ENCODE data around the gene SLC16A3.

SLC16A3 gene

DNA sequence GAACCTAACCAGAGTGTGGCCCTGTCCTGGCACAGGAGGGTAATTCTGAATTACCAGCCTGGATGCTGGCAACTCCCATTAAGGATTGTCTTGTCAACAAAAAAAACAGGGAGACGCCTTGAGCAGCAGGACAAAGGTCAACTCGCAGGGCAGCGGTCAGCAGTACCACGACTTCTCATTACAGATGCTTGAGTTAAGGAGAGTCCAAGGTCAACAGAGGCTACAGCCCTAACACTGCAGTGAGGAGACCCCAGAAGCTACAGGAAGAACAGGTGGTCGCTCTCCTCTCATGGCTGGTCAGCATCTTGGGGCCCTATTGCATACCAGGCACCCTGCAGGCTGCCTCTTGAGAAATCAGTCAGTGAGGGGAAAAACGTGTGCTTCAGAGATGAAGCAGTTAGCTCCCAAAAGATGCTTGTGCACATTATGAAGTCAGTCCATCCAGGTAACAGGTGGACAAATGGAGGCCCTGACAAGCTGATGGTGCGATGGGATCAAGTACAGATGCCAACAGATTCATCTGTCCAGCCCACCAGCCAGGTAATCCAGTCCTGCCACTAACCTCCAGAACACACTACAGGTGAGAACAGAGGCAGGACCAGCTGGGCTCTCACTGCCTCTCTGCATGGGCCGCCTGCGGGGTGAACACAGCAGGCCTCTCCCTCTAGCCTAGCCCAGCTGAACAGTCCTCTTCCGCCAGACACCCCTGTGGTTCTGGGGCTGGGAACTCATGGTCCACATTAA, 40.5 kb downstream of the SLC16A3 start:
- DNase-seq (ENCODE audit: low read depth), result no peak

DNA sequence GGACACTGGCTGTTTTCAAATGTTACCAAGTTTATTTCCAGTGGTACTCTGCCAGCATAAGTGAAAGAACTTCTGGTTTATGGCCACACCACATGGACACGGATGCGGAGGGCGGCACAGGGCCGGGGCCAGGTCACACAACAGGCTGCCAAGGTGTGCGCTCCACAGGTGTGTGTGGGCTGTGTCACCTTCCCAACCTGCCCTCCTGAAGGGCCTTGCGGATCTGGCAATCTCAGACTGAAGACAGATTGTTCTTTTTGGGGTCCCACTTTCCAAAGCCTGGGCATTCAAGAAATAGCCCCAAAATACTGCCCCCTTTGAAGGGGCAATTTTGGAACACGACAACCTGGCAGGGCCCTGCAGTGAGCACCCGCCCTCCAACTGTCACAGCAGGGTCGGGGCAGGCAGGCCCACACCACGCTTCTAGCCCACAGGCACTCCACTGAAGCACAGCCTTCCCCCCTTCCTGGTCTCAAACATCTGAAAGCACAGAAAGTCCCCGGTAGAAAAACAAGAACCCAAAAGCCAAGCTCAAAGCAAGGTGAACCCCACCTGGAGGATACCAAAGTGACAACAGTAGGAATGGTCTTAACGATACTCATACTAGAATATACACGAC, 41.1 kb downstream of the SLC16A3 start:
- DNase-seq (ENCODE audit: low read depth), result no peak

DNA sequence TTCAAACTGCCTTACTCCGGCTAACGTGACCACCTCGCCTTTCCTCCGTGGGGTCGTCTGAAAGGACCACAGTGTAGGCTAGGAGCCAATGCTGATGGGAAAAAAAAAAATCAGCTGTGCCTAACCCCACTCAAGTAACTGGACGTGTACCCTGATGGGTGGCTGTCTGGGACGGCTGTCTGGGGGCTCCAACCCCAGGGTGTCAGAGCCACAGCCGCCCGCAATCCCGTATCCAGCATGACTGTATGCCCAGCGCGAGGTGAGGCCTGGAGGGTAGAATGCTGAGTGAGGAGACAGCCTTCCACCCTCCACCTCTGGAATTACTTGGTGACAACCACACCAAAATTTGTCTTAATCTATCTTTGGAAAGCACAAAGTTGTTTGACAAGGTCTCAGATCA, 41.8 kb downstream of the SLC16A3 start:
- DNase-seq (ENCODE audit: low read depth), result no peak

DNA sequence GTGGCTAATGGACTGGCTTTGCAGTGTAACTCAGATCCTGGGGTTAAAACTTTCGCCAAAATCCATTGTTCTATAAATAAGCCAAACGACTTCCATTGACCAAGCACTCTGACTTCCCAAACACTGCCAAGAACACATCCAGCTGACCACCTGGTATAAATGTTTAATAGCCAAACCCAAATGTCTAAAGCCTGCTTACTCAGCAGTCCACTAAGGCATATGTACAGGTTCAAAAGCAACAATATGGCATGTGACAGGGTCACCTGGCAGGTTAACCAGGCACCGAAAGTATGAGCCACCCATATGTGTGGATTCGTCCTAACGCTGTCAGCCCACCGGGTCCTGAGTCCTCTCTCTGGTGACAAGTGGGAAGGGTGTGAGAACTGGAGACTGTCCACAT, 42.6 kb downstream of the SLC16A3 start:
- DNase-seq (ENCODE audit: low read depth), result no peak

GRCh38 chr17:82272495-82273326, 43.9 kb downstream of the SLC16A3 start:
- DNase-seq (ENCODE audit: low read depth), result no peak

DNA sequence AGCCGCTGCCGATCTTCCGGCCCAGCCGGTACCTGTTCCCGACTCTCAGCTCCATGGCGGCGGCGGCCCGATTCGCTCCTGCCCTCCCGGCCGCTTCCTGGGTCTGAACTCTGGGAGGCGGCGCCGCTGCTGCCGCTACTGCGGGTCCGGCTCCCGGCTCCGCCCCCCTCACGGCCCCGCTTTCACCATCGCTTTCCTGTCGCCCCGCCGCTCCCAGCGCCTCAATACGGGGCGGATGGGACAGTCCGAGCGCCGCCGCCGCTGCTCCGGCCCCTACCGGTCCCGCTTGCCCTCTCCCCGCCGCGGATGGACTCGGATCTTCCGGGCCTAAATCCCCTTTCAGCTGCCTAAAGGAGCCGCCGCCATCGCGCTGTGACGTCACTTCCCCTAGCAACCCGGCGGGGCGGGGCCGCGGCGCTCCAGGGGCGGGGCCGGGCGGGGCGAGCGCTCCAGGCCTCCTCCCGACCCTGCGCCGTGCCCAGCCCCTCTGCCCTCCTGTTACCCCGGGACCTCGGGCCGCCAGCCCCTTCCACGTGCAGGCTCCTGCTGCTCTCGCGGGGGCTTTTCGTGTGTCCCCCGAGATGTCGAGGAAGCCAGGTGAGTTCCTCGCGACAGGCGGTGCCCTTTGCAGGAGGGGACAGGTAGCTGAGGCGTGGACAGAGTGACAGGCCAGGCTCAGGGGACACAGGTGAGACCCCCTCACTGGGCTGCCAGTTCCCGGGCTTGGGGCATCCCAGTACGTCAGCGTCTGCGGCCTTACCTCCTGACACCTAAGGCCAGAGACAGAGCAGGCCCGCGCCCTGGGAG, 44.7 kb downstream of the SLC16A3 start, which contains the start of gene CSNK1D:
Gene CSNK1D (minus strand): TSS at position 374 of the 807 bp plus-strand sequence. CDS start 319 bp downstream, at position 55.
- peak; percentile 94 for DNase-seq (ENCODE audit: low read depth)

DNA sequence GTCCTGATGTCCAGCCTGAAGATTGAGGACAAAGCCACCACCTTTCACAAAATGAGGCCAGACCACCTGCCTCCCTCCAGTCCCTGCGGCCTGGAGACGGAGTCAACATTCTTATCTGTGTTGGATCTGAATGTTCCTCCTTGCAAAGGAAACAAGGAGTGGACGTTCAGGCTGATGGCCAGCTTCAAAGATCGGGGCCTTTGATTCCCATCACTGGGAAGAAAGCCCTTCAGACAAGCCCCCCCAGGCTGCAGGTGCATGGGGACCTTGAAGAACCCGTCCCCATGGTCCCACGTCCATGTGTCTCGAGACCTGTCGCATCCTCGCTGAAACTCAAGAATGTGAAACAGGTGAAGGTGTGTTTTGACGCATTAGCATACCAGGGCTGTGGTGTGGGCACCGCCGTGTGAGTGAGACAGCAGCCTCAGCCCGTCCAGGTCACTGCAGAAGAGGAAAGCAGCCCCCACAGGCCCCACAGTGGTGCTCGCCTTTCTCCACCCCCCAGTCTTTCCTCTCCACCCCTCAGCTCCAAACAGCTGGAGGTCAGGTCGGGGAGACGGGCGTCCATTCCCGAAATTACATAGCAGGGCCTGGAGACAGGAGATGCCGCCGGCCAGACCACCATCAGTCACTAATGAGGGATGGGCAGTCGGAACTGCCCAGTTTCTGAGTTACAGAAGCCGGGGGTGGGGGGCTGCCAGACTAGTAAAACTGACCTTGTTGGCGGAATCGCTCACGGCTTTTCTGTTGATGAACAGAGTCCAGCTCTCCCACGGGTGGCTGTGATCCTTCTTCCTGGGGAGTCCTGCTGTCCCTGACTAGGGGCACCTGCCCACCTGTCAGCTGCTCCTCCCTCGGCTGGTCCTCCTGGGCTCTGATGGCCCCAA, 45.5 kb downstream of the SLC16A3 start:
- DNase-seq (ENCODE audit: low read depth), result no peak

GRCh38 chr17:82275326-82275725, 46.5 kb downstream of the SLC16A3 start:
- DNase-seq (ENCODE audit: low read depth), result no peak

GRCh38 chr17:82276938-82277337, 48.1 kb downstream of the SLC16A3 start:
- no peak for DNase-seq (ENCODE audit: low read depth)

DNA sequence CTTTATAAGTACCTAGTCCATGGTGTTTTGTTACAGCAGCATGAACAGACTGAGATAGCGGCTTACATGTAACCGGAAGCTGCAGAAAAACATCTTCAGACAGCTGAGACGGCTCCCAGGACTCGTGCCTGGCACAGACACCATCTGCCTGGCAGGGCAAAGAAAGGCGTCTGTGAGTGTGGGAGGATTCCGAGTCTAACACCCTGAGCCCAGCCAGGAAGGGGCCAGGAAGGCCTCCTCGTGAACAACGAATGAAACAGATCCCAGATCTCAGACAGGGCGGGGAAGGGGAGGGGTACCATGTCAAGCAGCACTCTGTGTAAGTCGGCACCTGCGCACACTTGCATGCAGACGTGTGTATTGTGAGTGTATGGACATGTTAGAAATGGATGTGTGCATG, 49.0 kb downstream of the SLC16A3 start:
- no peak for DNase-seq (ENCODE audit: low read depth)

GRCh38 chr17:82278308-82278707, 49.5 kb downstream of the SLC16A3 start:
- DNase-seq (ENCODE audit: low read depth), result no peak

- no peak for DNase-seq (ENCODE audit: low read depth)
Observed at GRCh38 chr17:82278786-82279391, 50.0 kb downstream of the SLC16A3 start.

GRCh38 chr17:82280537-82280936, 51.7 kb downstream of the SLC16A3 start:
- no peak for DNase-seq (ENCODE audit: low read depth)

- DNase-seq (ENCODE audit: low read depth), result no peak
Observed at GRCh38 chr17:82281076-82281475, 52.2 kb downstream of the SLC16A3 start.

- DNase-seq (ENCODE audit: low read depth), result peak; percentile 59
Observed at GRCh38 chr17:82281502-82282238, 52.8 kb downstream of the SLC16A3 start.

- no peak for DNase-seq (ENCODE audit: low read depth)
Observed at GRCh38 chr17:82282239-82283207, 53.7 kb downstream of the SLC16A3 start.

DNA sequence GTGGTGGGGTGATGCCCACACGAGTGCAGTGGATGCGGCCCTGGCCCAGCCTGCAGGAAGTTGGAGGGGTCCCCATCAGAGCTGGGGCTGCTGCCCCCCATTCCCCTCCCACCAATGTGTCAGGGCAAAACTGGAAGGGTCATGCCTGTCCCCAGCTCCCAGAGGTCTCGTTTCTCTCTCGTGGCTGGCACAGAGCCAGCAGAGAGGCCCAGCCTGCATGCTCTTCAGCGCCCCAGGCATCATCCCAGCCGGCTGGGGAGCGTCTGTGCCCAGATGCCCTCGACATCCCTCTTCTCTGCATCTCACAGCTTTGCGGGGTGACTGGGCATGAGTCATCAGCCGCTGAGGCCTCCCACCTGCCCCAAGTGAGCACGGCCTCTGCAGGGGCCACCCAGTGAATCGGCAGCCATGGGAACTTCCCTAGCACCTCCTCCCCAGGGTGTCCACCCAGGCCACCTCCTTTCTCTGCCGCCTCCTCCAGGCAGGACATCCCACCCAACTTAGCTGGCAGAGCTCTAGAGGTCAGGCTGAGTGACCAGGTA, 54.4 kb downstream of the SLC16A3 start:
- DNase-seq (ENCODE audit: low read depth), result peak; percentile 55

DNA sequence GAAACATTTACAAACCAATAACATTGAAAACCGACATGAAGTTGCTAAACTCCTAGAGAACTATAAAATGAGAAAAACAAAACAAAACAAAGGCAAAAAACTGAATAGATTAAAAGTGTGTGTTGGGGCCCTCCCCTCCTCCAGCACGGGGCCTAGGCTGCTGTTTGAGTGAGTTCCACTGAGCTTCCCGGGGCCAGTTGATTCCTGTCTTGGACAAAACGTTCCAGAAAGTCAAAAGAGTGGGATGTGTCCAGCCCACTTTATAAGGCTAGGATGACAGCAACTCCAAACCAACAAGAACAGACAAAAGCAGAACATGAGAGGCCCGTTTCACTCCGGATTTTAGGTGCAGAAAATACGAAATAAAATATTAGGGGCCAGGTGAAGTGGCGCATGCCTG, 56.3 kb downstream of the SLC16A3 start:
- no peak for DNase-seq (ENCODE audit: low read depth)
